Neutrophil (primary cell): Measurements from ENCODE around the gene PPP1R14C.

Source experiments
- H3K27ac ChIP-seq: fragments of 200-600 bp; sonication (generic); 2 replicates; pipeline ENCODE4 v1.5.1; 2016; ENCODE audit warnings: mild to moderate bottlenecking, moderate library complexity
- H3K27me3 ChIP-seq: fragments of 200-600 bp; sonication (generic); 2 replicates; pipeline ENCODE4 v1.6.0; 2016; ENCODE audit warnings: mild to moderate bottlenecking
- H3K36me3 ChIP-seq: fragments of 200-600 bp; sonication (generic); 2 replicates; pipeline ENCODE4 v1.5.1; 2017
- H3K4me1 ChIP-seq, 2 experiments: fragments of 200-600 bp in 1 of 2; sonication (generic) in 1 of 2; 1 replicate in 1 of 2; 2 replicates in 1 of 2; pipeline versions ENCODE4 v1.5.1 to v1.6.1; 2013 to 2016; ENCODE audit warnings: low read depth in 1 of 2, low read length in 1 of 2, mild to moderate bottlenecking in 1 of 2, moderate library complexity in 1 of 2; ENCODE audit not compliant: control insufficient read depth in 1 of 2, insufficient read depth in 1 of 2
- H3K4me3 ChIP-seq, 2 experiments: fragments of 200-600 bp in 1 of 2; sonication (generic) in 1 of 2; 1 replicate in 1 of 2; 2 replicates in 1 of 2; pipeline ENCODE4 v1.5.1; 2013 to 2016; ENCODE audit warnings: low read depth in 1 of 2, low read length in 1 of 2, mild to moderate bottlenecking in 1 of 2, moderate library complexity in 1 of 2
- H3K9me3 ChIP-seq: fragments of 200-600 bp; sonication (generic); 2 replicates; pipeline ENCODE4 v1.5.1; 2016
- CTCF ChIP-seq: fragments of 200-600 bp; sonication (generic); IDR thresholded peaks from 2 replicates; pipeline ENCODE4 v1.5.1; 2016; ENCODE audit warnings: antibody characterized with exemption

Gene PPP1R14C

GRCh38 chr6:150100745-150101144 is 42.1 kb upstream of the PPP1R14C start:
- Histone ChIP-seq H3K27me3 (peaks cover 5% of the 10 kb centered on the region), H3K9me3 (no peaks in the 10 kb centered on the region), H3K36me3 (no peaks in the 10 kb centered on the region), H3K4me3 (no peak overlapping the region), H3K4me1 (no peaks in the 10 kb centered on the region), H3K27ac (no peak overlapping the region)
- no peak for TF ChIP-seq CTCF

GRCh38 chr6:150102750-150103270 is 40.0 kb upstream of the PPP1R14C start:
- no peak overlapping the region for H3K27ac ChIP-seq
- H3K4me1 ChIP-seq, result no peaks in the 10 kb centered on the region
- H3K36me3 ChIP-seq, result no peaks in the 10 kb centered on the region
- no peaks in the 10 kb centered on the region for H3K9me3 ChIP-seq
- no peaks in the 10 kb centered on the region for H3K27me3 ChIP-seq
- TF ChIP-seq CTCF, result no peak
- H3K4me3 ChIP-seq, result no peak overlapping the region

DNA sequence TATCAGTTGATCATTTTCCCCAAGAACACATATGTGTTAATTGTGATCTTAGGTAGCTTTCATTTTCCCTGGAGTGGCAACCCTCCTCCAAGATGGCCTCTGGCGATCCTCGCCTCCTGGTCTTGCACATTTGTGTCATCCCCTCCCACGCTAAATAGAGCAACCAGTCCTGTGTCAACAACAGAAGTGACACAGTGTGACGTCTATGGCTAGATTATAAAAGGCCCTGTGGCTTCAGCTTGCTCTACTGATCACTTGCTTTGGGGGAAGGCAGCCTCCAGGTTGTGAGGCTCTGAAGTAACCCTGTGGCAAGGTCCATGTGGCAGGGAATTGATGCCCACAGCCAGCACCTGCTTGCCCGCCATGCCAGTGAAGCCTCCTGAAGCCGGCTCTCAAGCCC is 30.6 kb upstream of the PPP1R14C start:
- no peak overlapping the region for H3K4me3 ChIP-seq
- H3K4me1 ChIP-seq, result no peaks in the 10 kb centered on the region
- H3K36me3 ChIP-seq, result no peaks in the 10 kb centered on the region
- no peak overlapping the region for H3K27ac ChIP-seq
- peaks cover 8% of the 10 kb centered on the region for H3K27me3 ChIP-seq
- TF ChIP-seq CTCF, result no peak
- H3K9me3 ChIP-seq, result no peaks in the 10 kb centered on the region

GRCh38 chr6:150115769-150116168 is 27.1 kb upstream of the PPP1R14C start:
- H3K27ac ChIP-seq, result no peak overlapping the region
- H3K4me3 ChIP-seq, result no peak overlapping the region
- no peak for TF ChIP-seq CTCF

DNA sequence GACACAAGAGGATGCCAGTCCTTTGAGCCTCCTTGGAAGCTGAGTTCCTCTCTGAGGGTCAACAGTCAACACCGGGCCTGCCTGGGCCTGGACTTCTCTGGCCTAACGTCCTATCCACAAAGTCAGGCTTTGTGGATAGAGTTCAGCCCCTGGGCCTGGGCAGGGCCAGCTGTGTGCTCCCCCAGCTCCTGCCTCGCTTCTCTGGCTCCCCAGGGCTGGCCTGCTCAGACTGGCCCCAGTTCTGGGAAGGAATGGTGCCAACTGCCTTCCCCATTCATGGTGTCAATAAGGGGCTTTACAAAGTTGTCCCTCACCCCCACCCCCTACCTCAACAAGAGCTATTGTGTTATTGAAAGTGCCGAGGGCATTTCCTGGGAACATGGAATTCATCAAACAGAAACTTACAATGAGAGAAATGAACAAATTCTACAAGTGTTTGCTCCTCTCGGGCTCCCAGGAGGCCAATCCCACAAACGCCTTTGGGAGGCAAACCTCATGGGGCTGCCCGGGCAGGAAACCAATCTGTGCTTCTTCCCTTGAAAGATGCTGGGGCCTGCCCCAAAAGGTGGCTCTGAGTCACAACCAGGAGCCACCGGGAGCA is 26.5 kb upstream of the PPP1R14C start:
- no peaks in the 10 kb centered on the region for H3K4me1 ChIP-seq
- no peak overlapping the region for H3K4me3 ChIP-seq
- TF ChIP-seq CTCF, result no peak
- H3K27me3 ChIP-seq, result peaks cover 31% of the 10 kb centered on the region
- H3K36me3 ChIP-seq, result no peaks in the 10 kb centered on the region
- H3K9me3 ChIP-seq, result no peaks in the 10 kb centered on the region
- H3K27ac ChIP-seq, result no peak overlapping the region

More at GRCh38 chr6:150115769-150116168, 27.1 kb upstream of the PPP1R14C start:
- H3K36me3 ChIP-seq, result no peaks in the 10 kb centered on the region
- no peaks in the 10 kb centered on the region for H3K9me3 ChIP-seq
- no peaks in the 10 kb centered on the region for H3K4me1 ChIP-seq
- peaks cover 31% of the 10 kb centered on the region for H3K27me3 ChIP-seq
